GM23338 (cell line): ENCODE measurements around the gene ACTA2. TPM values are rescaled to one million over a fixed set of nuclear protein-coding genes. Genes with fewer than 3 reads are reported as not detected.

Source experiments
- ATAC-seq: fragments of 200-7000 bp; cut with Tn5 transposase; 3 replicates; pipeline ENCODE4 v1.9.1; 2020
- DNase-seq: peaks from one replicate; pipeline ENCODE4 v3.0.0-alpha.2; 2015; ENCODE audit warnings: low spot score
- H2AFZ ChIP-seq: fragments of 200-600 bp; sonication (generic); 2 replicates; pipeline ENCODE4 v1.8.0; 2016; ENCODE audit warnings: antibody characterized with exemption, mild to moderate bottlenecking, moderate library complexity
- H3F3A ChIP-seq: fragments of 200-600 bp; sonication (generic); replicated peaks from 2 replicates; pipeline ENCODE4 v1.8.0; 2017; ENCODE audit warnings: antibody characterized with exemption, mixed run types, low read depth
- H3K27ac ChIP-seq: fragments of 200-600 bp; sonication (generic); 2 replicates; pipeline ENCODE4 v1.6.1; 2016; ENCODE audit warnings: low read depth
- H3K27me3 ChIP-seq: fragments of 200-600 bp; sonication (generic); 2 replicates; pipeline ENCODE4 v1.8.0; 2016; ENCODE audit warnings: mild to moderate bottlenecking, mixed run types, moderate library complexity; ENCODE audit not compliant: insufficient read depth
- H3K36me3 ChIP-seq: fragments of 200-600 bp; sonication (generic); 2 replicates; pipeline ENCODE4 v1.8.0; 2016; ENCODE audit warnings: mild to moderate bottlenecking; ENCODE audit not compliant: insufficient read depth
- H3K4me1 ChIP-seq: fragments of 200-600 bp; sonication (generic); 2 replicates; pipeline ENCODE4 v1.8.0; 2016; ENCODE audit warnings: mild to moderate bottlenecking, moderate library complexity; ENCODE audit not compliant: insufficient read depth
- H3K4me2 ChIP-seq: fragments of 200-600 bp; sonication (generic); 2 replicates; pipeline ENCODE4 v1.7.1; 2017; ENCODE audit warnings: mixed run types
- H3K4me3 ChIP-seq: fragments of 200-600 bp; sonication (generic); 2 replicates; pipeline ENCODE4 v1.6.1; 2016; ENCODE audit warnings: mixed run types
- H3K79me2 ChIP-seq: fragments of 200-600 bp; sonication (generic); replicated peaks from 2 replicates; pipeline ENCODE4 v1.8.0; 2017; ENCODE audit warnings: mild to moderate bottlenecking; ENCODE audit not compliant: insufficient read depth
- H3K9me2 ChIP-seq: fragments of 200-600 bp; sonication (generic); 2 replicates; pipeline ENCODE4 v1.8.0; 2017; ENCODE audit not compliant: insufficient read depth
- H4K20me1 ChIP-seq: fragments of 200-600 bp; sonication (generic); replicated peaks from 2 replicates; pipeline ENCODE4 v1.8.0; 2017; ENCODE audit warnings: mild to moderate bottlenecking; ENCODE audit not compliant: insufficient read depth
- H3K27ac Mint-ChIP-seq: 2 replicates; pipeline ENCODE4 v1.8.0; 2020; ENCODE audit warnings: inconsistent platforms, mild to moderate bottlenecking, moderate library complexity, mixed read lengths
- H3K27me3 Mint-ChIP-seq: 3 replicates; pipeline ENCODE4 v1.8.0; 2022; ENCODE audit warnings: low read depth, mild to moderate bottlenecking, moderate library complexity, mixed read lengths, inconsistent platforms; ENCODE audit not compliant: insufficient read depth, poor library complexity
- H3K36me3 Mint-ChIP-seq: 3 replicates; pipeline ENCODE4 v1.8.0; 2021; ENCODE audit warnings: low read depth, mild to moderate bottlenecking, inconsistent platforms, moderate library complexity, mixed read lengths
- H3K4me1 Mint-ChIP-seq: 3 replicates; pipeline ENCODE4 v1.8.0; 2020; ENCODE audit warnings: mild to moderate bottlenecking, inconsistent platforms, mixed read lengths
- H3K4me3 Mint-ChIP-seq: 3 replicates; pipeline ENCODE4 v1.8.0; 2021; ENCODE audit warnings: moderate library complexity, mild to moderate bottlenecking, inconsistent platforms, mixed read lengths
- H3K9me3 Mint-ChIP-seq: 3 replicates; pipeline ENCODE4 v1.8.0; 2020; ENCODE audit warnings: moderate library complexity, mild to moderate bottlenecking, inconsistent platforms, mixed read lengths
- JUNB ChIP-seq: IDR thresholded peaks from one replicate; pipeline ENCODE4 v1.6.1; 2016; ENCODE audit warnings: antibody characterized with exemption; ENCODE audit not compliant: unreplicated experiment
- polyA plus RNA-seq: library from polyadenylated mRNA; unstranded; fragments of >200 nt; fragmentation: Nextera tagmentation; extraction: Ambion mirVana; gene quantifications from 2 replicates; pipeline ENCODE4 v1.2.1, GENCODE V29; 2016
- total RNA-seq: library from RNA; depleted of rRNA; stranded (reverse); fragments of >200 nt; shearing (Covaris generic); gene quantifications from 2 replicates; pipeline ENCODE4 v1.2.3, GENCODE V29; 2014
- TF ChIP-seq, protein P1 (sequence below): IDR thresholded peaks from one replicate; pipeline ENCODE4 v1.6.1; 2018; ENCODE audit warnings: antibody characterized with exemption; ENCODE audit not compliant: unreplicated experiment
- TF ChIP-seq, protein P2 (sequence below): fragments of 250-450 bp; sonication (Bioruptor Pico); IDR thresholded peaks from 2 replicates; pipeline ENCODE4 v1.5.0; 2020; ENCODE audit warnings: mild to moderate bottlenecking, moderate library complexity

The ACTA2 gene
- total and polyA plus RNA-seq, 2 experiments from 2014 or later: 3.4 to 9.4 TPM

DNA sequence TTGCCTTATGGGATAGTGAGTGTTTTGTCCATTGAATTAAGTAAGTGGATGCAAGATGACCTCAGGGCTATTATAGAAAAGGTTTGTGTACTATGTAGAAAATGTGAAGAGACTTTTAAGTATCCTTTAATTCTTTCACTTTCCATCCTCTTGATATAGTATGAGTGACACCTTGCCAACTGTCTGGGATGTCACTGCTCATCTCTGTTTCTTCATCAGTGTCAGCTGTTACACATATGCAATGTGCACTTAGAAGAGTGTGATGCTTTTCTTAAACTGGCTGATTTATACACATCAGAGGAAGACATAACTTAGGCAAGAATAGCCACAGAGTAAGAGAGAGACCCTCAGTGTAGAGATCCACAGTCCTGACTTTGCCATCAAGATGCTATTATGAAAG, 8.7 kb upstream of the ACTA2 start (continued):
- TF ChIP-seq, protein P1, sequence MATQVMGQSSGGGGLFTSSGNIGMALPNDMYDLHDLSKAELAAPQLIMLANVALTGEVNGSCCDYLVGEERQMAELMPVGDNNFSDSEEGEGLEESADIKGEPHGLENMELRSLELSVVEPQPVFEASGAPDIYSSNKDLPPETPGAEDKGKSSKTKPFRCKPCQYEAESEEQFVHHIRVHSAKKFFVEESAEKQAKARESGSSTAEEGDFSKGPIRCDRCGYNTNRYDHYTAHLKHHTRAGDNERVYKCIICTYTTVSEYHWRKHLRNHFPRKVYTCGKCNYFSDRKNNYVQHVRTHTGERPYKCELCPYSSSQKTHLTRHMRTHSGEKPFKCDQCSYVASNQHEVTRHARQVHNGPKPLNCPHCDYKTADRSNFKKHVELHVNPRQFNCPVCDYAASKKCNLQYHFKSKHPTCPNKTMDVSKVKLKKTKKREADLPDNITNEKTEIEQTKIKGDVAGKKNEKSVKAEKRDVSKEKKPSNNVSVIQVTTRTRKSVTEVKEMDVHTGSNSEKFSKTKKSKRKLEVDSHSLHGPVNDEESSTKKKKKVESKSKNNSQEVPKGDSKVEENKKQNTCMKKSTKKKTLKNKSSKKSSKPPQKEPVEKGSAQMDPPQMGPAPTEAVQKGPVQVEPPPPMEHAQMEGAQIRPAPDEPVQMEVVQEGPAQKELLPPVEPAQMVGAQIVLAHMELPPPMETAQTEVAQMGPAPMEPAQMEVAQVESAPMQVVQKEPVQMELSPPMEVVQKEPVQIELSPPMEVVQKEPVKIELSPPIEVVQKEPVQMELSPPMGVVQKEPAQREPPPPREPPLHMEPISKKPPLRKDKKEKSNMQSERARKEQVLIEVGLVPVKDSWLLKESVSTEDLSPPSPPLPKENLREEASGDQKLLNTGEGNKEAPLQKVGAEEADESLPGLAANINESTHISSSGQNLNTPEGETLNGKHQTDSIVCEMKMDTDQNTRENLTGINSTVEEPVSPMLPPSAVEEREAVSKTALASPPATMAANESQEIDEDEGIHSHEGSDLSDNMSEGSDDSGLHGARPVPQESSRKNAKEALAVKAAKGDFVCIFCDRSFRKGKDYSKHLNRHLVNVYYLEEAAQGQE: no peak
- no peak for TF ChIP-seq JUNB

DNA sequence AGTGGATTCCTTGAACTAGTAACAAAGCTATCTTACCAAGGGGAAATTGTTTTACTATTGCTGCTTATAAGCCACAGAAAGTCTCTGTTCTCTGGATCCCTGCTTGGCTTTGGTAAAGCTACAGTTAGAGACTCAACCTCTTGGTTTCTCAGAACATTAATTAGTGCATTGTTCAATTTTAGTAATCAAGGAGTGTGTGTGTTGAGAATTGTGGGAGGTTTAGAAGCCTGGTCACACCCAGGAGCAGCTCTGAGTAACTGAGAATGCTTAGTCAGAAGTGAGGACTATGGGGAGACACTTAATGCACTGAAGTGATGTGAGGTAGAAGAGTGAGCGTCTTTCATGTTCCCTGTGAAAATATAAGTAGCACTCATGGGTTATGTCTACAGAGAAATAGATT, 8.2 kb upstream of the ACTA2 start:
- Histone ChIP-seq H4K20me1 (no peaks in the 10 kb centered on the region), H2AFZ (no peak overlapping the region), H3F3A (no peaks in the 10 kb centered on the region), H3K27me3 (no peaks in the 10 kb centered on the region), H3K4me3 (no peak overlapping the region), H3K4me1 (no peaks in the 10 kb centered on the region), H3K79me2 (no peaks in the 10 kb centered on the region), H3K4me2 (no peak overlapping the region), H3K27ac (no peak overlapping the region), H3K9me2 (no peaks in the 10 kb centered on the region), H3K36me3 (no peaks in the 10 kb centered on the region)
- no peak for DNase-seq
- Mint-ChIP-seq H3K27me3 (no peaks in the 10 kb centered on the region), H3K4me1 (peaks cover 4% of the 10 kb centered on the region; the same call in 2 of the 3 replicates), H3K9me3 (no peaks in the 10 kb centered on the region), H3K4me3 (no peak overlapping the region), H3K27ac (no peak overlapping the region), H3K36me3 (no peaks in the 10 kb centered on the region)
- TF ChIP-seq, protein P2, sequence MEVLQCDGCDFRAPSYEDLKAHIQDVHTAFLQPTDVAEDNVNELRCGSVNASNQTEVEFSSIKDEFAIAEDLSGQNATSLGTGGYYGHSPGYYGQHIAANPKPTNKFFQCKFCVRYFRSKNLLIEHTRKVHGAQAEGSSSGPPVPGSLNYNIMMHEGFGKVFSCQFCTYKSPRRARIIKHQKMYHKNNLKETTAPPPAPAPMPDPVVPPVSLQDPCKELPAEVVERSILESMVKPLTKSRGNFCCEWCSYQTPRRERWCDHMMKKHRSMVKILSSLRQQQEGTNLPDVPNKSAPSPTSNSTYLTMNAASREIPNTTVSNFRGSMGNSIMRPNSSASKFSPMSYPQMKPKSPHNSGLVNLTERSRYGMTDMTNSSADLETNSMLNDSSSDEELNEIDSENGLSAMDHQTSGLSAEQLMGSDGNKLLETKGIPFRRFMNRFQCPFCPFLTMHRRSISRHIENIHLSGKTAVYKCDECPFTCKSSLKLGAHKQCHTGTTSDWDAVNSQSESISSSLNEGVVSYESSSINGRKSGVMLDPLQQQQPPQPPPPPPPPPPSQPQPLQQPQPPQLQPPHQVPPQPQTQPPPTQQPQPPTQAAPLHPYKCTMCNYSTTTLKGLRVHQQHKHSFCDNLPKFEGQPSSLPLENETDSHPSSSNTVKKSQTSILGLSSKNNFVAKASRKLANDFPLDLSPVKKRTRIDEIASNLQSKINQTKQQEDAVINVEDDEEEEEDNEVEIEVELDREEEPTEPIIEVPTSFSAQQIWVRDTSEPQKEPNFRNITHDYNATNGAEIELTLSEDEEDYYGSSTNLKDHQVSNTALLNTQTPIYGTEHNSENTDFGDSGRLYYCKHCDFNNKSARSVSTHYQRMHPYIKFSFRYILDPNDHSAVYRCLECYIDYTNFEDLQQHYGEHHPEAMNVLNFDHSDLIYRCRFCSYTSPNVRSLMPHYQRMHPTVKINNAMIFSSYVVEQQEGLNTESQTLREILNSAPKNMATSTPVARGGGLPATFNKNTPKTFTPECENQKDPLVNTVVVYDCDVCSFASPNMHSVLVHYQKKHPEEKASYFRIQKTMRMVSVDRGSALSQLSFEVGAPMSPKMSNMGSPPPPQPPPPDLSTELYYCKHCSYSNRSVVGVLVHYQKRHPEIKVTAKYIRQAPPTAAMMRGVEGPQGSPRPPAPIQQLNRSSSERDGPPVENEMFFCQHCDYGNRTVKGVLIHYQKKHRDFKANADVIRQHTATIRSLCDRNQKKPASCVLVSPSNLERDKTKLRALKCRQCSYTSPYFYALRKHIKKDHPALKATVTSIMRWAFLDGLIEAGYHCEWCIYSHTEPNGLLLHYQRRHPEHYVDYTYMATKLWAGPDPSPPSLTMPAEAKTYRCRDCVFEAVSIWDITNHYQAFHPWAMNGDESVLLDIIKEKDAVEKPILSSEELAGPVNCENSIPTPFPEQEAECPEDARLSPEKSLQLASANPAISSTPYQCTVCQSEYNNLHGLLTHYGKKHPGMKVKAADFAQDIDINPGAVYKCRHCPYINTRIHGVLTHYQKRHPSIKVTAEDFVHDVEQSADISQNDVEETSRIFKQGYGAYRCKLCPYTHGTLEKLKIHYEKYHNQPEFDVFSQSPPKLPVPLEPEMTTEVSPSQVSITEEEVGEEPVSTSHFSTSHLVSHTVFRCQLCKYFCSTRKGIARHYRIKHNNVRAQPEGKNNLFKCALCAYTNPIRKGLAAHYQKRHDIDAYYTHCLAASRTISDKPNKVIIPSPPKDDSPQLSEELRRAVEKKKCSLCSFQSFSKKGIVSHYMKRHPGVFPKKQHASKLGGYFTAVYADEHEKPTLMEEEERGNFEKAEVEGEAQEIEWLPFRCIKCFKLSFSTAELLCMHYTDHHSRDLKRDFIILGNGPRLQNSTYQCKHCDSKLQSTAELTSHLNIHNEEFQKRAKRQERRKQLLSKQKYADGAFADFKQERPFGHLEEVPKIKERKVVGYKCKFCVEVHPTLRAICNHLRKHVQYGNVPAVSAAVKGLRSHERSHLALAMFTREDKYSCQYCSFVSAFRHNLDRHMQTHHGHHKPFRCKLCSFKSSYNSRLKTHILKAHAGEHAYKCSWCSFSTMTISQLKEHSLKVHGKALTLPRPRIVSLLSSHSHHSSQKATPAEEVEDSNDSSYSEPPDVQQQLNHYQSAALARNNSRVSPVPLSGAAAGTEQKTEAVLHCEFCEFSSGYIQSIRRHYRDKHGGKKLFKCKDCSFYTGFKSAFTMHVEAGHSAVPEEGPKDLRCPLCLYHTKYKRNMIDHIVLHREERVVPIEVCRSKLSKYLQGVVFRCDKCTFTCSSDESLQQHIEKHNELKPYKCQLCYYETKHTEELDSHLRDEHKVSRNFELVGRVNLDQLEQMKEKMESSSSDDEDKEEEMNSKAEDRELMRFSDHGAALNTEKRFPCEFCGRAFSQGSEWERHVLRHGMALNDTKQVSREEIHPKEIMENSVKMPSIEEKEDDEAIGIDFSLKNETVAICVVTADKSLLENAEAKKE (CRISPR knock-in tag): no peak
- ATAC-seq: no peak
